ENCODE results near the gene USP47.

DNA sequence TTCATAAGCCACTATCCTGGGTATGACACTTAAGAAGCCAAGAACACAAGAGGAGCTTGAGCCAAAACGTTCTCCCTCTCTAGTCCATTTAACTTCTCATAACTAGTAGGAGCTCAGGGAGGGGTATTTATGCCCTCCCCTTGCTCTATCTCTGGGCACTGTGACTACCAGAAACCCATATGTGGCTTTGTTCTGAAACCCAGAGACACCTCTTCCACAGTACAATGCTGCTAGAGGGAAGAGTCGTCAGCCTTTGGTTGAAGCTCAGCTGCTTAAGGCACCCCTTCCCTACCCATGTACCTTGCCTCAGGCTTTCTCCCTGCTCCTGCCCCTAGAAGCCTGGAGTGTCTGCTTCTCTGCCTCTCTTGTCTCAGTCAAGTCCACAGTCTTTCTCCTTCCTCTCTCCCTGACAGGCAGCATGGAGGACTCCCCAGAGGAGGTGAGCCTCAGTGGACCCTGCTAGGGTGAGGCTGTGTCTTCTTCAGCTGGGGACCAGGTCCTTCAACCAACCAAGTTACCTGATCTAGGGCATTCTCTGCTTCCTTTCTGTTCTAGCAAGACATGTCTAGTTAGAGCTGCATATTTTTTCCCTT is 23.1 kb upstream of the USP47 start:
- TF ChIP-seq, protein P1, sequence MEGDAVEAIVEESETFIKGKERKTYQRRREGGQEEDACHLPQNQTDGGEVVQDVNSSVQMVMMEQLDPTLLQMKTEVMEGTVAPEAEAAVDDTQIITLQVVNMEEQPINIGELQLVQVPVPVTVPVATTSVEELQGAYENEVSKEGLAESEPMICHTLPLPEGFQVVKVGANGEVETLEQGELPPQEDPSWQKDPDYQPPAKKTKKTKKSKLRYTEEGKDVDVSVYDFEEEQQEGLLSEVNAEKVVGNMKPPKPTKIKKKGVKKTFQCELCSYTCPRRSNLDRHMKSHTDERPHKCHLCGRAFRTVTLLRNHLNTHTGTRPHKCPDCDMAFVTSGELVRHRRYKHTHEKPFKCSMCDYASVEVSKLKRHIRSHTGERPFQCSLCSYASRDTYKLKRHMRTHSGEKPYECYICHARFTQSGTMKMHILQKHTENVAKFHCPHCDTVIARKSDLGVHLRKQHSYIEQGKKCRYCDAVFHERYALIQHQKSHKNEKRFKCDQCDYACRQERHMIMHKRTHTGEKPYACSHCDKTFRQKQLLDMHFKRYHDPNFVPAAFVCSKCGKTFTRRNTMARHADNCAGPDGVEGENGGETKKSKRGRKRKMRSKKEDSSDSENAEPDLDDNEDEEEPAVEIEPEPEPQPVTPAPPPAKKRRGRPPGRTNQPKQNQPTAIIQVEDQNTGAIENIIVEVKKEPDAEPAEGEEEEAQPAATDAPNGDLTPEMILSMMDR (IDR thresholded peaks at IDR 0.05), result no peak
- no peak for TF ChIP-seq POLR2A (IDR thresholded peaks at IDR 0.05)

Data from esophagus squamous epithelium (tissue), 4 donors.